Activated naive CD4-positive, alpha-beta T cell treated with Interleukin-2 at 50 U/mL for 16 hours (primary cell): ENCODE measurements around the gene CATSPER1.

Source experiments
- DNase-seq: peaks from one replicate; pipeline ENCODE4 v3.0.0-alpha.2; 2020

Gene CATSPER1

DNA sequence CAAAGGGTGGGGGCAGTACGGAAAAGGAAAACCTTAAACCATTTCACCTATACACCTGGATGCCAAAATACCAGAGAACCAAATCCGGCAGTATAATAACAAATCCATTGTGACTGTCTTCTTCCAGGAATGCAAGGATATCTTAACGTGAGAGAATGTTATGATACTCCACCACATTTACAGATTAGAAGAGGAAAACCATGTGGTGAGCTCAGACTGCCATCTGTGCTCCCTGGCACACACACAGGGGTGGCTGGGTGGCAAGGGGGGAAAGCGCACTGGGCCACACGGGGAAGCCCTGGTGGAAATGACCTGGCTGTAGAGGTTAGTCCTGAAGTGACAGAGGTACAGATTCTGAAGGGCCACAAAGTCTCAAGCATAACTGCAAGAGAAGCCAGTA is 34.2 kb downstream of the CATSPER1 start:
- DNase-seq = no peak

DNA sequence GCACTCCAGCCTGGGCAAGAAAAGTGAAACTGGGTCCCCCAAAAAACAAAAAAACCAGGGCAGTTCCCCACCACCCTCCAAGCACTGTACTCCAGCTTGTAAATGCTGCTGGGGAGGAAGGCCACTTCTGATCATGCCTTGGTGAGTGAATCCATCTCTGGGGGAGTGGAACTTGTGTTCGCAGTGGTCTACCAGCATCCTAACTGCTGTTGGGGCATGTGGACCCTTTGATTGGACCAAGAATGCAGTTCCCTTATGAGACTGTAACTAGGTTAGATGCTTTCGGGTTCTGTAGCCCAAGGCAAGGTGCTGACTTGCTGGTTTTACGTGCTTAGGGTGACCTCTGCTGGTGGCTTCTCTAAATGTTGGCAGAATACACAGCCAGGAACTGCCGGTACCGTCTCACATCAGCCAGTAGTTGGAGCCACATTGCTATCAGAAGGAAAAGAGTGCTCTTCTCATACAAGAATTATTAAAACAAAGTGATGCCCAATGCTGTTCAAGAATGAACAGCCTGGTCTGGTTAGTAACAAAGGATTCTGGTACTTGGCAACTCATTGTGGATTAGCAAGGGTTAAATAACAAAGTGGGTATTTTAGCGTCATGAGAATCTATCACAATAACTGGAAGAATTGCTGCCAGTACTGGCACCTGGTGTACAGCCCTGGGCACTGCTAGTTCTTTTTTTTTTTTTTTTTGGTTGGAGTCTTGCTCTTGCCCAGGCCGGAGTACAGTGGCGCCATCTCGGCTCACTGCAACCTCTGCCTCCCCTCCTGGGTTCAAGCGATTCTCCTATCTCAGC is 37.3 kb downstream of the CATSPER1 start:
- DNase-seq = peak; percentile 89

DNA sequence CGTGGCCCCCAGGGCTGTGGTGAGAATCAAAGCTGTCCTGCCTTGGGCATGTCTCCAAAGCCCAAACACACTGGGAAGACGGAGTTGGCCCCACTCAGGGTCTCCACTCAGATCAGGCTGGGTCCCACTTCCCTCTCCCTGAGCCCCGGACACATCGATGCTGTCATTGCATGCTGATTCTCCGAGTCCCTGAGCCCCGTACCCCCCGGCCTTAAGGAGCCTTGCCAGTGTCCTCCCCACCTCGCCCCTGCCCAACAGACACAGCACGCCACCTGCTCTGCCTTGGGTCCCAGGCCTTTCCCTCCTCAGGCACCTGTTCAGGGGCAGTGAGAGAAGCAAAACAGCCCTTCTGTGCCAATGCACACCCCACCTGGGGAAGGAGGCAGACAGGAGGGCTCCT is 38.9 kb downstream of the CATSPER1 start:
- DNase-seq = no peak

DNA sequence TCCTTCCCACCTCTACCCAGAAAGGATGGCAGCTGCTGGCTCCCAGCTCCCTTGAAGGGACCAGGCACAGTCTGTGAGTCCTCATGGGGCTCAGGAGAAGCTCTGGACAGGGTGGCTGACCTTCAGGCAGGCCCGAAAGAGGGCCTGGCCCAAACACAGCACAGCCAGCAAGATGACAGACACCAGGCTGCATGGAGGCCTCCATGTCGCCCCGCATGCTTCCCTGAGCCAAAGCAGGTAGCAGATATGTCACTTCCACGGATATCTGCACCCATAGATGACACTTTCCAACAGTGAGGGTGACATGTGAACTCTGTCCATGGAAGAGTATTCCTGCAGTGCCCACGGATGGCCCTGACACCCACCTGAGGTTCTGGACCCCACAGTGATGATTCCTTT is 42.7 kb downstream of the CATSPER1 start:
- no peak for DNase-seq

DNA sequence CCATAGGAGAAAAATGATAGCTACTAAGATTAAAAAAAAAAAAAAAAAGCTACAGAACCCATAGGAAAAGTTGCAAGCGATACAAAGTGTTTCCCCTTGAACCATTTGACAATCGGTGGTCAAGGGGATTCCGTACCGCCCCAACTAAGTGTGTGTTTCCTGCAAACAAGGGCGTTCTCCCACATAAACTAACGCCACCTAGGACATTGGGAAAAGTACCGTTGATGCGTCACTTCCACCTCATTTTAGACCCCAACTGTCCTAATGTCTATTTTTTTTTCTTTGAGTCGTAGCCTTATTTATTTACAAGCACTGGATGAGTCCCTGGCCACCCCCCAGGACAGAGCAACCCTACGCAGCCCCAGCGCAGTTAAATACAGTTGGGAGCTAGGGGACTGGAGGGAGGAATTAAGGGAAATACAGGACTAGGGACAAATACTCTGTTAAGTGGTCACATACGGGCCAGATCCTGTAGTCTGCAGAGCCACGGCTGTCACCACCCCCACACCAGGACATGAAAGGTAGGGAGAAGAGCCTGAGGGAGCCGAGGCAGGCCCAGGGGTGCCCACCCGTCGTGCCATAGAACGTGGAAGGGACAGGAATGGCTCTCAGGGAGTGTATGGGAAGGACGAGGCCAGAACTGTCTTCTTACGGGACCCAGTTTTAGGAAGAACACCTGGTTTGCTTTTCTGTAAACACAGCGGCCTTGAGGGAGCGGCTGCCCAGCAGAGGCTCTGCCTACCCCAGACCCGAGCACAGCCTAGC is 43.3 kb downstream of the CATSPER1 start:
- no peak for DNase-seq

DNA sequence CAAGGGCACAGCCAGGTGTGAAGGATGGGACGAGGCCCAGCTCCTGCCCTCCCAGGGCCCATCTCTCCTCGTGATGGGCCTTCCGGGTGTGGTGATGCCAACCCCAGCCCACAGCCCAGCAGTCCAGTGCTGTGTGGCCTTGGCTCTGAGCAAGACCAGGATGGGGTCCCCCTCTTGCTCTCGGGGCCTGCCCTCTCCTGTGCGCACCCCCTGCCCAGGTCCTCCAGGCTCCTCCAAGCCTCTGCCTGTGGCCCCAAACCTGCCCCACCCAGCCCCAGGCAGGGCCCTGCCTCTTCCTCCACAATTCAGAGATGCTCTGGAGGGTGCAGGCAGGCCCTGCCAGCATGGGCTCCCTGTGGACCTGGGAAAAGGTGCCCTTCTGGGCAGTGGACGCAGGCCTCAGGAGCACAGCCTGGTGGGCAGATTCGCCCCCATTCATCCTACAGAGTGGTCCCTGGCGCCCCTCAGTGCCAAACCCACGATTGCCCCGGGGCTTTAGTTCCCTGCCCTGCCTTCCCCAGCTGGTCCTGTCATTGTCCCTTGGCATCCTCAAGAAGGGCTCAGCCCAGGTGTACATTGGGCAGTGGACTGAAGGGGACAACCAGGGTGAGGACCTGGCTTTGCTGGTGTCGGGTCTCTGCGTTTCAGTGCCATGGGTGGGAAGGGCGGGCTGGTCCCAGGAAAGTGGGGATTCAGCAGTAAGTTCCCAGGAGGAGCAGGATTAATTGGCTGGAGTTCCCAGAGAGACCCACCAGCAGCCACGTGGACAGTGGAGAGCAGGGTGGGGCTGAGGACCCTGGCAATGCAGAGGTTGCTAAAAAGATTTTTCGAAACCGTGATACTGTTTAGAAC is 44.1 kb downstream of the CATSPER1 start:
- no peak for DNase-seq

DNA sequence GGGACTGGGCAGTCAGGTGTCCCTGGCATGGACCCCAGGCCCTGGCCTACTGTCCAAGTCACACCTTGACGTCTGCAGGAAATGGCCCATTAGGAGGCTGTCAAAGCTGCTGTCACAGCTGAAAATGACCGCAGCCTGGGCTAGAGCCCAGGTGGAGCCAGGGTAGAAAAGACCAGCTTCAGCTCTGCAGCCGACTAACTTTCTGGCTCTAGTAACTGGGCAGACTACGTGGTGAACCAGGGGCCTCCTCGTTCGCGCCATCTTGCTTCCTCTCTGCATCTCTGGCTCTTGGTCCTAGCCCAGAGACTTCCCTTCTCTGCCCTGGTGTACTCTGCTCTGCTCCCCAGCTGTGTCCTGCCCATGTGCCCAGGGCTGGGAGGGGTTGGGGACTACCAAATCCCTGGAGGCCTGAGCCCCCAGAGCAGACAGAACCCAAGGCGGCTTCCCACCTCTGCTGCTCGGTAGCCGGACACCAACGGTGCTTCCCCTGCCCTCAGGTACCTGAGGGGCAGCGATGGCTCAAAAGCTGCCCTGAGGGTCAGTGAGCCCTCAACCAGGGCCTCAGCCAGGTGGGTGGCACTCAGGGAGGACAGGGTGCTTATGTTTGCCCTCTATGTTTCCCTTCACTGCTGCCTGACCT is 45.1 kb downstream of the CATSPER1 start:
- no peak for DNase-seq

DNA sequence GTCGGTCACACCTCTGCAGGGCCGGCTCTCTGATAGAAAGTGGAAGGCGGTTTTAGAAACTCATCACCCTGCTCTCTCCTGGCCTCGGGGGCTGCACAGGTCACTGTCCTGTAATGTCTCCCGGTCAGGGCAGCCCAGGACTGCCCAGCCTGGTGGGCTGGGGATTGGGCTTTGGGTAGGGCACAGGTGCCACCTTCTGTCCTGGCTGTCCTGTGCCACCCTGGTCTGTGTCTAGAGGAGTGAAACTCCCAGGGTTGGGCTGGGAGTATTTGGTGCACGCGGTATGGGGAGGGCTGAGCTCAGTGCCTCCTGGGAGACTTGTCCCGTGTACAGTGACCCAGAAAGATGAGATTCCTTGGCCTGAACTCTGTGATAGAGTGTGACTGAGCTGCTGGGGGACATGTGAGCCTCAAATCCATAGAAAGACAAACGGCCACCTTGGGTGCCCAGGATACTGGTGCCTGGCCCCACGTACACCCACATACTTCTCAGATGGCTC is 47.0 kb downstream of the CATSPER1 start:
- no peak for DNase-seq

DNA sequence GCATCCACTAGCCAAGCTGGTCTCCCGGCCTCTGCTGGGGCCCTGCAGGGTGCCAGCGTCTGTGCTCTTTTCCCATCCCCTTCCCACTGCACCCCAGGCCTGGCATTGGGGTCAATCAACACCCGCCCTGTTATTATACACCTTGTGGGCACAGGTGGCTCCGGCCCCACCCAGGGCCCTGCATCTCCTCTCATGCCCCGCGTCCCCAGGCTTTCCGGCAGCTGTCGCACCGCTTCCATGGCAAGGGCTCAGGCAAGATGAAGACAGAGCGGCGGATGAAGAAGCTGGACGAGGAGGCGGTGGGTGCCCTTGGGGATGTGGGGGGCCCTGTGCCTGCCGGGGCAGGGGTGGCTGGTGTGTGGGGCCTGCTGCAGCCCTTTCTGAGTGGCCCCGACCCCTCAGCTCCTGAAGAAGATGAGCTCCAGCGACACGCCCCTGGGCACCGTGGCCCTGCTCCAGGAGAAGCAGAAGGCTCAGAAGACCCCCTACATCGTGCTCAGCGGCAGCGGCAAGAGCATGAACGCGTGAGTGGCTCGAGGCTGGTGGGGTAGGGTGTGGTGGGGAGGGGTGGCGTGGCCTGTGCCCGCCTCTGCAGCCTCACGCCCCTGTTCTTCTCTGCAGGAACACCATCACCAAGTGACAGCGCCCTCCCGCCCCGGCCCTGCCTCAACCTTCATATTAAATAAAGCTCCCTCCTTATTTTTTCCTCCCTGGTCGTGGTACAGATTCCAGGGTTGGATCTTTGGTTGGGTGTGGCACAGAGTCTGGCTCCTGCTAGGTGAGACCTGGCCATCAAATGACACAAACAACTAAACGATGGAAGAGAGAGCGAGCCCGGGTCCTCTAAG is 47.7 kb downstream of the CATSPER1 start:
- no peak for DNase-seq

DNA sequence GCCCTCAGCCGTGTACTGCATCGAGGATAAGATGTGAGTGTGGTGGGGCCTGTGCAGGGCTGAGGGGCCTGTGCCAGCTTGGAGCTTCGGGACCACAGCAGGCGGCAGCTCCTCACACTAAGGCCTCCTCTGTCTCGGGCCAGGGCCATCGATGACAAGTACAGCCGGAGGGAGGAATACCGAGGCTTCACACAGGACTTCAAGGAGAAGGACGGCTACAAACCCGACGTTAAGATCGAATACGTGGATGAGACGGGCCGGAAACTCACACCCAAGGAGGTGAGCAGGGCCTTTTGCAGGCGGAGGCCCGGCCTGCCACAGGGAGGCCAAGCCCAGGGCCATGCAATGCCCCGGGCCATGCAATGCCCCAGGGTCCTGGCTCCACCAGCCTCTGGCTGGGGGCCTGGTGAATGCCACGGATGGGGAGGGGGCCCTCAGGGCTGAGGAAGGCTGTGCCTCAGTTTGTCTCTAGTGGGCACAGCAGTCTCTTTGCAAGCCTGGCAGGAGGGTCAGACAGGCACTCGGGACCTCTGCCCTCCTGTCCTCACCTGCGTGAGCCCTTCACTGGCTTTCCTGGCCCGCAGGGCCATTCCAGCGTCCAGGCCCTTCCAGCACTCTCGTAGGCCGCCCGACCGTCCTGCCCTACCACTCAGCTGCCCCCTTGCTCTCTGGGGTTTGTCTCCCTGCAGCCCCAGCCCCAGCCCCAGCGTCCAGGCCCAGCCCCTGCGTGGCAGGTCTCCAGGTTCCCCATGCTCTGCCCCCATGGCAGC is 48.5 kb downstream of the CATSPER1 start:
- no peak for DNase-seq

DNA sequence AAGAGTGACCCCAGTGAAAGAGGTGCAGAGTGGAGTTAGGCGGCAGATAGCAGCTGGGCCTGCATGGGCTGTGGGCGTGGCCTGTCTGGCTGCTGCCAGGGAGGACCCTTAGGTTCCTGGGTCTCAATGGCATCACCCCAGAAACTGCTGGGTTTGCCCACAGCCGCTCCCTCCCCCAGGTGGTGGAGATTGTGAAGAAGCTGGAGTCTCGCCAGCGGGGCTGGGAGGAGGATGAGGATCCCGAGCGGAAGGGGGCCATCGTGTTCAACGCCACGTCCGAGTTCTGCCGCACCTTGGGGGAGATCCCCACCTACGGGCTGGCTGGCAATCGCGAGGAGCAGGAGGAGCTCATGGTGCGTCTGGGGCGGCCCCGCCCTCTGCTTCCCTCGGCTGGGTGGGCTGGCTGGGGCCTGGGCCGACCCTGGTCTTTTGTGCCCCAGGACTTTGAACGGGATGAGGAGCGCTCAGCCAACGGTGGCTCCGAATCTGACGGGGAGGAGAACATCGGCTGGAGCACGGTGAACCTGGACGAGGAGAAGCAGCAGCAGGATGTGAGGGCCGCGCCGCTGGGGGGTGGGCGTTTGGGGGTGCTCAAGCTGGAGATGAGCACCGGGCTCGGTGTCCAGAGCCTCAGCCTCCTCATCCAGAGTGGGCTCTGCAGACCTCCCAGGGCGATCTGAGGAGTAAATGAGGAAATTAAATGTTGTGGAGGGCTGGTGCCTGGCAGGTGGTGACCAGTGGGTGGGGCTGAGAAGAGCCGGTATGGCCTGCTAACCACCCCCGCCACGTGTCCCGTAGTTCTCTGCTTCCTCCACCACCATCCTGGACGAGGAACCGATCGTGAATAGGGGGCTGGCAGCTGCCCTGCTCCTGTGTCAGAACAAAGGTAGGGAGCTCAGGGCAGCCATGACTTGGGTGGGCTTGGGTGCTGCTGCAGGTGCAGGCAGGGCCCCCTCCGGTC is 49.8 kb downstream of the CATSPER1 start:
- no peak for DNase-seq

DNA sequence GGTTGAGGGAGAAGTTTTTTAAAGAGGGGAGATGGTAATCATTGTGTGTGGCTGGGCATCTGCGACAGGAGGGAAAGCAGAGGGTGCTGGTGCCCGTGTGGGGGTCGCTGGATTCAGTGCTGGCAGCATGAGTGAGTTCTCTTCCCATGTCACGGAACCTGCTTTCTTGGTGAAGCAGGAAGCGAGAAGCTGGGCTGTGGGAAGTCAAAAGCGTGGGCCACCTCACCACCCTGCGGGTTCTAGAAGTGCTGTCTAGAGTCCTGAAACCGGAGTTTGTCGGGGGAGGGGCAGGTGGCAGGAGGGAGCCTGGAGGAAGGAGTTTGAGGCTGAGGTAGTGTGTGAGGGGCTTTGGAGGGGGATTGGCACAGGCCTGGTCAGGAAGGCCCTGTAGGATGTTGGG is 50.5 kb downstream of the CATSPER1 start:
- no peak for DNase-seq

DNA sequence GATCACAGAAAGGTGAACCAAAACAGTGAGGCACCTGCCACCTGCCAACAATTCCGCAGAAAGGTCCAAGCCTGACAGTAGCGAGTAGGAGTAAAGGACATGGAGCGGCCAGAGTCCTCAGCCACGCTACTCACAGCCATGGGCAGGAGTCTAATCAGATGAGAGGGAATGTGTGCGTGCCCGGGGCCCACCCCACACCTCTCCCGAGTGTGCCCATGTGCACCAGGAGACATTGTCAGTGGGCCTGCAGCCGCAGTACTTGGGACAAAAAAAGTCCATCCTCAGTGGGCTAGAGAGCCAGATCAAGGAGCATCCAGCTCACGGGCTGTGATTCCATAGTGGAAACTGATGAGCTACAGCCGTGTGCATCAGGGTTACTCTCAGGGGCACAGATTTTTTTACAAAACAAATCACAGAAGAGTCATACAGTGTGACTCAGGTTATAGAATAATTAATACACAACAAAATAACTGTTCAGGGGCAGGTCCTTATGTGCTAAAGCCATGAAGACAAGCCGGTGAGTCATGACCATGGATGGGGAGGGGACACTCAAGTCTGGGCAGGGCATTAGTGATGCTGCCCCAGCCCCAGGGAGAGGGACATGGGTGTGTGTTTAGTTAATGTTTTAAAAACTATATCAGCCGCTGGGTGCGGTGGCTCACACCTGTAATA is 52.7 kb downstream of the CATSPER1 start:
- DNase-seq = no peak

DNA sequence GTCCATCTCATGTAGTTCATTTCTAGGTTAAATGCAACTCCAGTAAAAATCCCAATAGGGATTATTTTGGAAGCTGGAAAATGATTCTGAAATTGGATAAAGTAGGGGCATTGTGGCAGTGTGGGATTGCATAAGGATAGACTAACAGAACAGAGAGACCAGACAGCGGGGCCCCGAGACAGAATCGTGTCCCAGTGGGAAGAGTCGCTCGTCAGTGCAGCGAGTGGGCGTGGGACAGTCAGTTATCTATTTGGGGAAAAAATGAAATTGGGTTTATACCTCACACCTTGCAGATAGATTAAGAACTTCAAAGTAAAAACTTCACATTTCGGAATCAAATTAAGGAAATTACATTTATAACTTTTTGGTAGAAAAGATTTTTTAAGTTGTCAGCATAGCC is 54.2 kb downstream of the CATSPER1 start:
- DNase-seq = no peak

DNA sequence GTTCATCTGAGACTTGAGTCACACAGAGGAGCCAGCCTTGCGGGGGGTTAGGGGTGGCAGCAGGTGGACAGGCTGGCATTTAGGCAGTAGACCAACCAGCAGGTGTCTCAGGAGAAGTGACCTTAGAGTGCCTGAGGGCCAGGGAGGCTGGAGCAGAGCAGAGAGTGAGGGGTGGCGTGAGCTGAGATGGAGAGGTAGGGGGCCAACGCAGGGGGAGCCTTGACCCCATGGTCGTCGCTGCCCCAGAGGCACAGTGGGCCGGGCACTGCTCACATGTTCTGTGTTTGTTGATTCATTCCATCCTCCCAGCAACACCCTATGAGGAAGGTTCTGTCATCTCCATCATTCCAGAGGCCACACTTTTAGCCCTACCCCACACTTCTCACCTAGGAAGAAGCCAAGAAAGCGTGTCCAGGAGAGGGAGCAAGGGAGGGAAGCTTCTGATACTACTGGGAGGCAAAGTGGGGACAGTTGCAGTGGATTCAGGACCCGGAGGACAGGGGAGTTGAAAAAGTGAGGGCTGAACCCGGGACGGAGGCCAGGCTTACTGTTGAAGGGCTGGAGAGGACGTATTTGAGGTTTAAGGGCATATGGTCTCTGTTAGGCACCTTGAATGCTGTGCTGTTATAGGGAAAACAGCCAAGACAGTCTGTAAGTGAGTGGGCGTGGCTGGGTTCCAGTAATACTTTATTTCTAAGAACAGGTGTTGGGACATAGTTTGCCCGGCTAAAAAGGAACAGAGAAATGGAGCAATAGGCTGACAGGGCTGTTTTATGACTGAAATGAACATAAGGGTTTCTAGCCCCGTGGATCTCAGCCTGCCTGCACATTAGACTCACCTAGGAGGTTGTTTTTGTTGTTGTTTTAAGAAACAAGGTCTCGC is 57.4 kb downstream of the CATSPER1 start:
- DNase-seq = no peak

DNA sequence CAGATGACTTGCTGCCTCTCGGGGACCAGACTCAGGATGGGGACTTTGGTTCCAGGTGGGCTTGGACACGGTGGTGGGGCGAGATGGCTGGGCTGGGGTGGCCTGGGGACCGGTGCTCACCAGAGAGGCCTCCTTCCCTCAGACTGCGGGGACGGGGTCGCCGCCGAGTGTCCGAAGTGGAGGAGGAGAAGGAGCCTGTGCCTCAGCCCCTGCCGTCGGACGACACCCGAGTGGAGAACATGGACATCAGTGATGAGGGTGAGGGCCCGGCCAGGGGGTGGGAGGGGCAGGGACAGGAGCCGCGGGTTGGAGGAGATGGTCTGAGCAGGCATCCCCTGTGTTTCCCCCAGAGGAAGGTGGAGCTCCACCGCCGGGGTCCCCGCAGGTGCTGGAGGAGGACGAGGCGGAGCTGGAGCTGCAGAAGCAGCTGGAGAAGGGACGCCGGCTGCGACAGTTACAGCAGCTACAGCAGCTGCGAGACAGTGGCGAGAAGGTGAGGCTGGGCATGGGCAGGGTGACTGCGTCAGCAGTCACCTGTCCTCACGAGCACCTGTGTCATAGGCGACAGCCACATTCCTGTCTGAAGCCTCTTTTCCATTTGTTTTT is 58.8 kb downstream of the CATSPER1 start:
- no peak for DNase-seq
